Measurements from ENCODE around the gene DDHD1.

DDHD1 gene

DNA sequence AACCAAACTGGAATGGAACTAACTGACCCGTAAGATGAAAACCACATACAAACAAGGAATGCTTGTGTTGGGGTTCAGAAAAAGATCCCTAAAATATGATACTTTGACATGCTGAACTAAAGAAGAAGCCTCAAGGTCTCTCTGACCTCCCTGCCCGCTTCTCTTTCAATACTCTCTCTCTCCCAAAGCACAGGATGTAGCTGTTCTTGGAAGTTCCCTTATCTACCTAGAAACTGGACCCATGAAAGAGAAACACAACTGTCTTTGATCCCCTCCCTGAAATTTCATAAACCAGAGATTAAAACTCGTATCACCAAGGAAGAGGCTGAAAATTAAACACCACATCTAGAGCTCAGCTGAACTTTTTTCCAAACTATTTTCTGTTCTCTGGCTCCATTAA is 125.6 kb downstream of the DDHD1 start:
- no peak for DNase-seq

DNA sequence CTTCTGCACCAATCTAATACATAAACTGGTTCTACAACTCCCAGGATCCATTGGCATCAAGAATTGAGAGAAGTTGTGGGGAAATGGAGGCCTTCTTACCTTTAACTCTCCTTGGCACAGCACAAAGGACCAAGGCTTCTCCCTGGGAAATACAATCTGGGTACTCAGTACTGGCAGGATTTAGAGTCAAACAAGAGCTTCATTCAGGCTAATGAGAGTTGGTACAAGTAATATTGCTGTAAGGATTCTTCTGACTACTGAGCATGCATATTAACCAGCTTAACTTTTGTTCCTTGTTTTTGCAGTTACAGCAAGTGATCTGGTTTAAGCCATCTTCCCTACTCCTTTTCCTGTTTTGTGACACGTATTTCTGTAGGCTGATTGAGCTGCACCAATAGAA is 126.1 kb downstream of the DDHD1 start:
- no peak for DNase-seq

DNA sequence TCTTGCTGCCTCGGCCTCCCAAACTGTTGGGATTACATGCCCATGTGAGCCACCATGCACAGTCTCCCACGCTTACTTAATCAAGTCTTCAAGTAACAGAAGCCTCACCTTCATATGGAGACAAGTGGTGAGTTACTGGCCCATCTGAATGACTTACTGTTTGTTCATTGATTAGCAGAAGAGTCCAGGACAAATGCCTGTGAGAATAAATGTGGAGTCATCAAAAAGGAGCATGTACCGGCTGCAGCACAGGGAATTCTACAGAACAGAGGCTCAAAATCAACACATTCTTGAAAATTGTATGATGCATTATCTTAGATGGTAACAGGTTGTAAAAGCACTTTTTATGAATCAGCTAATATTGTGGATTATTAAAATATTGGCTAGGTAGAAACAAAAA is 129.8 kb downstream of the DDHD1 start:
- DNase-seq: no peak

DNA sequence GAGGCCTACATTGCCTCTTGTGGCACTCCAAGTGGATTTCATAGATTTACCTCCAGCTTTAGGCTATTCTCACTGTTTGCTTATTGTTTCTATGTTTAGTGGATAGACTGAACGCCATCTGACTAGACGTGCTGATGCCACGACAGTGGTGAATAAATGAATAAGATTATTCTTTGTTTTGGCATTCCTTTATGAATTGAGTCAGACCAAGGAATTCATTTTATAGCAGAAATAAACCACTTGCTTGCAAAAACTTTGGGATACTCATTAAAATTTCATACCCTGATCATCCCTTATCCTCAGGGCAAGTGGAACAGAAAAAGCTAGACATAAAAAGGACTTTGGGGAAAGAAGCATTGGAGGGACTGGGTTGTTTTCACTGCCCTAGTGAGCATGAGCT is 130.5 kb downstream of the DDHD1 start:
- DNase-seq: no peak

DNA sequence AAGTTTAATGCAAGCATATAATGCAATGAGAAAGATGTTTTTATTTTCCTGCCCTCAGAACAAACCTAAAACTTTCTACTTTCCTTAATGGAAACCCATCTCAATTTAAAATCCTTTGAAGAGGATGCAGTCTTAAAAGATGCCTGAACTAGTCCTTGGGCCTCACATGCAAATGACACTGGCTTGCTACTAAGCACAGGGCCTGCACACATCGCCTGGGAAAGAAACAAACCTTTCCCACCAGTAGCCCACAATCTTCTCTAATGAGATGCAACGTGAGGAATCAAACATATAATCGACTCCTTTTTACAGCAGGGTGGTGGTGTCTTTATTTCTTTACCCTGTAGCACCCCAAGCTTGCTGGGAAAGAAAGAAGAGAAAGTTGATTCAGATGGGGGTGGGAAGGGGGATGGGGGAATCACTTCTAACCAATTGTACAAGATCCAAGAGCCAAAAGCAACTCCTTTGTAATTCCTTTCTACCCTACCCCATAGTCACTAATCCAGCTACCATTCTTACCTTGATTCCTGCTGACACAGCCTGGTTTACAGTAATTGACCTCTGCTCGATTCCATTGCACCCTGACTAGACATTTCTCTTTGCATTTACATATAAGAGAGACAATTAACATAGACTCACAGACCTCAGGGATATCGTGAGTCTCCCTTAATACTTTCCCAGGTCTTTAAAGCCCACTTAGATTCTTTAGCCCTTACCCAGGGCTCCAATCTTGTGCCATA is 132.8 kb downstream of the DDHD1 start:
- DNase-seq: no peak

DNA sequence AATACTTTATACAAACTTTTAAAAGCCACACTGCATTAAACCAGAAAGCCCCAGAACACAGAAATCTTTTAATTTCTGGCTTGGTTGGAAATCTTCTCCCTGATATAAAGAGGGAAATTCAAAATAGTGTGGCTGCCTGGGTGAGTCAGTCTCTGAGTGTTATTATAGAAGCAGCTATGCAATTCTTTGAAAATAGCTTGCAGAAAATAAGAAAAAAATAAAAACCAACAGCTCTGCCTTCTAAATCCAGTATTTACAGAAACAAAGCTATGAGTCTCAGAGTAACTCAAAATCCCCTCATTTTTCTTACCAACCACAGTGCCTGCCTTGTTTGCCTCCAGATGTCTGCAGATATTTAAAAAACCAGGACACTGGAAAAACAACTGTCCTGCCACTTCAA is 133.7 kb downstream of the DDHD1 start:
- no peak for DNase-seq

DNA sequence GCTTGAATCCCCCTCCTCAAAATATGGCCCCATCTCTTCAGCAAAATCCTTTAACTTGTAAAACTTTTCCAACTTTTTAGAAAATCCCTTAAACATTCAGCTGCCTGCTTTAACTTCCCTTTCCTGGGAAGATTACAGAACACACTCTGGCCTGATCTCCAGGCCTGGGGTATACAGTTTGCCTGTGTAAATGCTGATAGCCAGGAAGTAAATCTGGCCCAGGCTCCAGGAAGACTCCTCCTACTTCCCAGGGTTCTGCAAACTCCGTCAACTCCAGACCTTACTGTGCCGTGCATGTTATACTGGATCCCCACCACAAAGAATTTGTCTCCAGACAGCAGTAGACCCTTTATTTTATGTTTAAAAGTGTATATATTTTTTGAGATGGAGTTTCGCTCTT is 135.3 kb downstream of the DDHD1 start:
- no peak for DNase-seq

DNA sequence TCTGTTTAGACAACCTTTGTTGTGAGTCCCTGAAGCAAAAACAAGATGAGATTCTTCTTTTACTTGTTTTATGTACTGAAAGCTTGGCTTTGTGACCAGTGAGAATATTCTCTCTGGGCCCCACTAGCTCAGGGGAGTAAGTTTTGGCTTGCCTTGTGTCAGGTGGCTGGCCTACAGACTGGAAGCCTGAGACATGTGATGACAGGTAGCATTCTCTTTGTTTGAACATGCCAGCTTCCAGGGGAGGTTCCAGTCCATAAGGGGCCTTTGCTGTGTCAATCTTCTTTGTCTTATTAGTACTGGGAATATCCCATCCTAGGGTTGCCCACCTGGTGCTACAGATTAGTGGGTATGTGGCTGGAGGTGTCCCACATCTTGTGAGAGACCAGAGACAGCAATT is 136.2 kb downstream of the DDHD1 start:
- no peak for DNase-seq

DNA sequence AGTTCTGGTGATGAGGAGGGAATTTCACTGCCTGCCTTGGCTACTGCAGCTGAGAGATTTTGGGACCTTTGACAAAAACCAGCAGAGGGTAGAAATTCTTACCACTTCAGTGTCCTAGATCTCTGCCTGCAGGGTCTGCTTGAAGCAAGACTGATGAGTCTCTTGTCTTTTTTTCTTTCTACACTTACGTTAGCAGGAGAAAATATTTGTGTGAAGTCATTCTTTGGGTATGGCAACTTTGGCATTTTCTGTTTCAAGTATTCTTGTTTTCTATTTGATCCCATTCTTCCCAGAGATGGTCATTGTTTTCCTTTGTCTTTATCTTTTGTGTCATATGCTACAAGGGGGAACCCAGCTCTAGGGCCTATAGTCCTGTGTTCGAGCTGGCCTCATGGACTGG is 136.6 kb downstream of the DDHD1 start:
- DNase-seq: no peak

DNA sequence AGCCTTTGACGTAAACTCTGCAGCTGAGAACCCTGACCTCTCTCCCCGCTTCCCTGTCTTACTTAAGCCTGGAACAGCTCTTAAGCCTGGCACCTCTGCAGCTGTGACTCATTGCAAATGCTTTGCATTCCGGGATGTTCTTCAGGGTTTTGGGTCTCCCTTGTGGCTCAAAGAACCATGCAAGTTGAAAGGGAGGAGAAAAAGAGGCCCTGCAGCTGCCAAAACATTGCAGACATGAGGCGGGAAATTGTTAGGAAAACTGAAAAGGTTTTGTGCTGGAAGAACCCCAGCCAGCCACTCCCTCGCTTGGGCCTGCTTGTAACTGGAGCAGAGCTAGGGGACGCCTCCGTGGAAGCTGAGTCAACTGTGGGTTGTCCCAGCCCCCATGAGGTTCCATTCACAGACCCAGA is 142.1 kb downstream of the DDHD1 start:
- no peak for DNase-seq

DNA sequence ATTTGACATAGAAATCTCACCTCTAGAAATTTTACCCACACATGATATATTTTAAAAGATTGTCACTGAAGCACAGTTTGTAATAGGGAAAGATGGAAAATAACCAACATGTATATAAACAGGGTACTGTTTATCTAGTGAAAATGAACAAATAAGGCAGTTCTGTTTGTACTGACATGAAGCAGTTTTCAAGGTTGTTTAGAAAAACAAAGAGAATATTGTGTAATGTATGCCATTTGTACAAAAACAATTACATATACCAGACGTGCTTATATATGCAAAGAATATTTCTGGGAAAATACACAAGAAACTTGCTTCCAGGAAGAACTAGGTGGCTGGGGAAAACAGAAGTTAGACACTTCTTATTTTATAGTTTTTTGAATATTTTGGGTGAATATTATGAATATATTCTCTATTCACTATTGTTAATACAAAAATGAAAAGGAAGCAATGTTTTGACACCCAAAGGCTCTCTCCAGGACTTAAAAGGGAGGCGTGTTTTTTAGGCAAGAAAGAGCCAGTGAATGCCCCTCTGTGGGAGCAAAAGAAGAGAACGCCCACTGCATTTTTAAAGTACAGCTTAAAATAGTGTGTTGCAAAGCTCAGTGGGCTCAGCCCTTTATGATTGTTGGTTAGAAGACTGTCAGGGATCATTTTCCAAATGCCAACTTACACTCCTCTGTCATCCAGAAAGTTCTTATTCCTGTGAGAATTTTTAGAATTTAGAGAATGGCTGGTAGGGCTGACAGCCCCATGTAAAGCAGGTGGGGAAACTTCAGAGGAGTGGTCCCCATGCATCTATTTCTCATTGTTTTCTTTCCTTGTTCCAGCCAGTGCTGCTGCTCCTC is 142.7 kb downstream of the DDHD1 start:
- DNase-seq: no peak

DNA sequence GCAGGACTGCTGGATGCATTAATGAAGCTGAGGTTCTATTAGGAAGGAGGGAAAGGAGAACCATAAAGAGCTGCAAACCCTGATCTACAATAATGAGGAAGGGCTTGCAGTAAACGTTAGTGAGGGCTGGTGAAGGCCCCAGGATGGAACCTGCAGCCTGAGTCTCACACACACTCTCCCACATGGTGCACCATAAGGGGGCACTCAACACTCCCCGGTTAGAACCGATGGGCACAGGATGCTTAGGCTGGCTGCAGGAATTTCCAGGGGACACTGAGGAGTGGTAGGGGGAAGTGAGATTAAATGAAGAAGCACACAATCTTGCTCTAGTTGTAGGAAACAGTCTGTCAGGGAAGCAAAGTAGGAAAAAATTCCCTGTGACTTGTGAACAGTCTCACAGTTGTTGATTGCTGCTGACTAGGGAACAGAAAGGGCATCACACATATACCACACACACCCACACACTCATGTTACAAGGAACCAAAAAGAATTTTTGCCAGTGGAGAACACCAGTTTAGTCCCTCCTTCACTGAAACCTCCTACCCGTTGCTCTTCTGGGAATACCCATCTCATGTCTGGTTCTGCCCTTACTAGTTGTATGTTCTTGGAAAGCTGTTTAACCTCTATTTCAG is 146.1 kb downstream of the DDHD1 start:
- no peak for DNase-seq

DNA sequence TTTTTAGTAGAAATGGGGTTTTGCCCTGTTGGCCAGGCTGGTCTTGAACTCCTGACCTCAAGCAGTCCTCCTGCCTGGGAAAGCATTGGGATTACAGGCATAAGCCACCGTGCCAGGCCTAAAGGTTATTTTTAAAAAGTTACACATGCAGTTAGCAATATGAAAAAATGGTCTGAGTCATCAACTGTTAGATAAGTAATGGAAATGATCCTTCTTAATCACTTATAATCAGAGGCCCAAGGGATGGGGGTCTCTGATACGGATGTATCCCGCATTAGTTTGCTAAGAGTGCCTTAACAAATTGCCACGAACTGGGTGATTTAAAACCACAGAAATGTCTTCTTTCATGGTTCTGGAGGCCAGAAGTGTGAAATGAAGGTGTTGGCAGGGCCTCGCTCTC is 148.1 kb downstream of the DDHD1 start:
- no peak for DNase-seq

DNA sequence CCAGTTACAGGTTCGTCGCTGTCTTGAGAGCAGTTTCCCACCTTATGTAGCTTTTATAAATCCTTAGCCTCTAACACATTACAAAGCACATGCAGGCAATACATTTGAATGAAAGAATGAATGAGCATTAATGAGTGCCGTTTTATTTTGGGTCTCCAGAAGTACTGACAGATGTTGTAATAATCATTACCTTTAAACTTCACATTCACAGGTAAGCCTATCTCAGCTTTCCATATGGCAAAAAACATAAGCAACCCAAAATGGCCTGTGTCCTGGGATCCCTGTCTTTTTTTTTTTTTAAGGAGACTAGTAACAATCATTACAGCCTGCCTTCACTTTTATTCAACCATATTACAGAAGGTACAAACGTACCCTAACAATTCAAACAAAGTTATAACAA is 149.3 kb downstream of the DDHD1 start:
- DNase-seq: no peak

DNA sequence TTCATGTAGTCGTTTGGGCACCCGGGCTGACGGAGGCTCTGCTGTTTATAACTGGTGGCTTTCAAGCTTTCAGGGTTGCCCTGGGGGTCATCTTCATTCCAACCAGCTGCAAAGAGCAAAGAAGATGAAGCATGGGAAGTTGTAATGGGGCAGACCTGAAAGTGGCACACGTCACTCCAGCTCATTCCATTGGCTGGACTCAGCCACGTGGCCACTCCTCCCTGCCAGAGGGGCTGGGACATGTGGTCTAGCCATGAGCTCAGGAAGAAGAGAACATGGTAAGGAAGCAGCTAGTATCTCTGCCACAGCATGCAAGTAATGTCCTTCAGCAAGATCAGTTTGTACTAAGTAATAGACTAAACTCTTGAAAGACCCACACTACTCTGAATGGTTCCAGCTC is 150.5 kb downstream of the DDHD1 start:
- DNase-seq: no peak

DNA sequence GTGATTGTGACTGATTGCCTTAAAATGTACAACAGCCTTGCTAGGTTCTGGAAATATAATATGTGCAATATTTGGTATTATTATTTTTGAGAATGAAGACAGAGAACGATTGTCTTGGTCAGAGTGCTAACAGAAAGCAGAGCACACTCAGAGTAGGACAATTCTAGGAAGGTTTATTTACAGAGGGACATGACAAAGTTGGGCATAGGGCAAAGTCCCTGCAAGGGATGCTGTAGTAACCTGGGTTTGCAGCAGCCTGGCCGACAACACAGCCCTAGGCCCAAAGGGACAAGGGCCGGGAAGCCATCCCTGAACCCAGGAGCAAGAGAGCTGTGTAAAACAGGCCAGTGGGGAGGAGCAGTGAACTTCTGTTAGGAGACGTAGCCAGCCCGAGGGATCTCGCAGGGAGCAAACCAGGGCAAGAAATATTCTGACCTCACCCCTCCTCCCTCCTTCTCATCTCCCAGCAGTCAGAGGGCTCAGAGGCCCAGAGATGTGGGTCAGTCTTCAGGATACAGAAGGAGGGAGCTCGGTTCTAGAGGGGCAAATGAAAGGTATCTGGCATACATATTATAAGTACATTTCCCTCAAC is 151.2 kb downstream of the DDHD1 start:
- no peak for DNase-seq

DNA sequence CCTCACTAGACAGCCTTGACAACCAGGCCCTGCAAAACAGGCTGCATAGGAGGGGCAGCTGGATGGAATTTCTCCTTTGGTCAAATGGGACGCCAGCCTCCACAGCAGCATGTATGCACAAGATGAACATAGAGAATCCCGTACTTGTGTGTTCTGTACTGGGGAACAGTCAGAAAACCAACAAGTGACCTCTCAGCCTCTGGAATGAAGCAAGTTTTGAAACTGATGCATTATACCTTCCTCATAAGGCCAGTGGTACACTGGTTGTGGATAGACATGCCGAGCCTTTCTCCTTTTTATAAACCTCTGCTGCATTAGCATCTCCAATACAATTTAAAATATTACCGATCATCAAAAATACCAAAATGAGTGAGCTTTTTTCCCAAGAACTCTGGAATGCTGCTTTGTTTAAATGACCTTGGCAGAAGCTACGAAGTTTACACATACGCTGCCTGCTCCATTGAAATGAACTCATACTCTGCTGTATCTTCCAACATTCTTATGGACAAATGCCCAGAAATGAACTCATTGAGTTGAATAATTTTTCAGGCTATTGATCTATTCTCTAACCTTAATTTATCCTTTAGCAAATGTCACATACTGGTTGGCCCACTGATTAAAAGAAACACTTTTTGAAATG is 154.6 kb downstream of the DDHD1 start:
- no peak for DNase-seq

DNA sequence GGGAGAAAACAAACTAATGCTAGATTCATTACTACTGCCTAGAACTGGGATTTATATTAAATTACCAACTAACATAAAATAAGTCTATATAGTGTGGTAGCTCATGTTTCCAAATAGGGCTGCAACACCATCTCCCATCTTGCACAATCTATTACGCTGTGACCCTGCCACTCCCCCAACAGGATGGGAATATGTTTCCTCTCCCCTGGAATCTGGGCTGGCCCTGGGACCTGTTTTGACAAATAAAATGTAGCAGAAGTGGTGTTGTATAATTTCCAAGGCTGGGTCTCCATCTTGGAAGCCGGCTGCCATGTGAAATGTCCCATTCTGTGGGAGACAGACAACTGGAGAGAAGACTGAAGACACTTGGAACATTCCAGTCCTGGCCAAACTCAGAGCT is 156.6 kb downstream of the DDHD1 start:
- no peak for DNase-seq

DNA sequence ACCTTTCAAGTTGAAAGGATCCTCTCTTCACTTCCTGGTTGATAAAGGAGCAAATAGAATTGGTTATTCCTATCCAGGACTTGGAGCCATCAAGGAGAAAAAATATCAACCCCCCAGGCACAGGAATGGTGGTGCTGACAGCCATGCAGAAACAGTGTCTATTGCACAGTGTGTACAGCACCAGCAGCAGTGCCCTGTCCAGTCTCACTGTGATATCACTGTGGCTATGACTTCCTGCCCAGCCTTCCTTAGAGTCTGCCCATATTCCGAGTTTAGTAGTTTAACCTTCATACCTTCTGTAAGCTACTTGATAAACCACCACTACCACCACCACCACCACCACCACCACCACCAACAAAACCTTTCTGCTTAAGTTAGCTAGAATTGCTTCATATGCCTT is 157.1 kb downstream of the DDHD1 start:
- DNase-seq: no peak

DNA sequence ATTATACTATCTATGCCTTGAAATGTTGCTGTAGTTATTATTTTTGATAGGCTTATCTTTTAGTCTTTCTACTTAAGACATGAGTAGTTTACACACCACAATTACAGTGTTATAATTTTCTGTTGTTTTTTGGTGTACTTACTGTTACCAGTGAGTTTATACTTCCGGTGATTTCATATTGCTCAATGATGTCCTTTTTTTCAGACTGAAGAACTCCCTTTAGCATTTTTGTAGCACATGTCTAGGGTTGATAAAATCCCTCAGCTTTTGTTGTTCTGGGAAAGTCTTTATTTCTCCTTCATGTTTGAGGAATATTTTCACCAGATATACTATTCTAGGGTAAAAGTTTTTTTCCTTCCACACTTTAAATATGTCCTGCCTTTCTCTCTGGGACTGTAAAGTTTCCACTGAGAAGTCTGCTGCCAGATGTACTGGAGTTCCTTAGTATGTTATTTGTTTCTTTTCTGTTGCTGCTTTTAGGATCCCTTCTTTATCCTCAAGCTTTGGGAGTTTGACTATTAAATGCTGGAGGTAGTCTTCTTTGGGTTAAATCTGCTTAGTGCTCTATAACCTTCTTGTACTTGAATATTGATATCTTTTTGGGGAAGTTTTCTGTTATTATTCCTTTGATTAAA is 160.8 kb downstream of the DDHD1 start:
- DNase-seq: no peak

DNA sequence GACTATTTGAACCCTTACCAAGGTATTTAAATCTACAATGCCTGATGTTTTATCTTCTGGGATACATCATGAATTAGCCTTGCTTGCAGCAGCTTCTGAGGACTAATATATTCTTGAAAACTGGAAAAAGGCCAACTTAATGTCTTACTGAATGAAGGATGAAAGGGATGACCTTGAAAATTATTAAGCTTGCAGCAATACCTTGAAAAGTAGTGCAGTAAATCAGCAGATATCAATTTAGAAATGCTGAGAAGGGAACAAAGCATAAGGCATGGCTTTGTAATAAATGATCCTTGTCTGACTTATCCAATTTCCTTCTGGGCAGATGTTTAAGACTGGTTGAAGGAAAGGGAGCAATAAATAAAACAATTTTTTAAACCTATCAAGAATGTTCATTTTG is 165.0 kb downstream of the DDHD1 start:
- DNase-seq: no peak

DNA sequence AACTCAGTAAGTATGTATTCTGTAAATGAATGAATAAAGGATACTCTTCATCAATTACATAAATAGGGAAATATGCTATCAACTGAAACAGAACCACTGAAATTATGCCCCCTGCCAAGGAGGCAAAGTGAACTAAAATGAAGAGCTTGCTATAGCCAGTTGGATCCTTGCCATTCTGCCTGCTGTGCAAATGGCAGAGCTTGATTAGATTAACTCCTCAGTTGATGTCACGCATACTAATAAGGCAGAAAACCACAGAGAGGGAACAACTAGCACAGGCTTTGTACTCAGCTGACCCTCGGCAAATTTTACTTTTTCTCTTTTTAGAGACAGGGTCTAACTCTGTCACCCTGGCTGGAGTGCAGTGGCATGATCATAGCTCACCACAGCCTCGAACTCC is 165.6 kb downstream of the DDHD1 start:
- DNase-seq: peak; percentile 11

DNA sequence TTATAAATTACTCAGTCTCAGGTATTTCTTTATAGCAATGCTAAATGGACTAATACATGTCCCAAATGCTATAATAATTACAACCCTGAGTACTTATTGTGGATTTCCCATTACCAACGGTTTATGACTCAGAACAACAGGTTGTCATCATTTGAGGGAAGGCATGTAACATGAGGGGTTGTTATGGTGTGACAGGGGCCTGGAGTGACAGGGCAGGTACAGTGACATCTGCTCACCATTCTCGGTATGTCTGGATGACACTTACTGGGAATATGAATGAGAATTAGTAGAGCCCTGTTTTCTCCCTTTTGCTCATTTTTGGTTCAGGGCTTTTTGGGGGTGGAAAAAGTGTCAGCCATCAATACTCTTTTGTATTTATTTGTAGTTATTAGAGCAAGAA is 166.1 kb downstream of the DDHD1 start:
- no peak for DNase-seq

All from NCI-H1092 (cell line).